GM12892 (cell line): ENCODE measurements around the gene IL4I1.

ENCODE experiments used
- POLR2A ChIP-seq: IDR thresholded peaks from 2 replicates; pipeline ENCODE4 v1.6.1; 2011; ENCODE audit warnings: low read depth, low read length, control low read depth
- POLR2AphosphoS5 ChIP-seq: IDR thresholded peaks from 2 replicates; pipeline ENCODE4 v1.6.1; 2011; ENCODE audit warnings: low read depth, low read length, control low read depth
- TAF1 ChIP-seq: IDR thresholded peaks from 2 replicates; pipeline ENCODE4 v1.6.1; 2011; ENCODE audit warnings: low read depth, mild to moderate bottlenecking, control low read depth, low read length, borderline replicate concordance

DNA sequence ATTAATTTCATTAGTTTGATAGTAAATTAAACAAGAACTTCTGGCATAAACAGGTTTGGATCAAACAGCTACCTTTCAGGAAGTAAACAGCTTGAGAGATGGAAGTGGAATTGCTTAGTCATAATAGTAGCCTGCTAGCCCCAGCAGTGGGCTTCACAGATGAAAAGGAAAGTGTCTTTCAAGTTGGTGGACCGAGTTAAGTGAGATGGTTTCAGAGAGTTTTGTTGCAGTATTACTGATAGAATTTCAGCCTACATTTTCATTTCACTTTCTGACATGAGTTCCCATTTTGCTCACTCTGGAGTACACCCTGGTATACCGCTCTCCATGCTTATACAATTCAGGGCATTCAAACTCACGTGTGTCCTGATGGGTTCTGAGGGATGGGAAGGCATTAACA lies 47.7 kb downstream of the IL4I1 start:
- TF ChIP-seq POLR2A (no peak), POLR2AphosphoS5 (no peak), TAF1 (no peak)
